Activated CD4-positive, alpha-beta T cell treated with anti-CD3 and anti-CD28 coated beads, Interleukin-2, amount 50 U/mL, for 4 hours (primary cell): Measurements from ENCODE around the gene IL6ST.
"Not testable (repeated sequence)": the region's sequence is repeated elsewhere in the genome, so short reads cannot be mapped to it uniquely, and the experiment has no call there.

ENCODE experiments used
- DNase-seq, 2 experiments: peaks; one replicate each; pipeline ENCODE4 v3.0.0-alpha.2; 2020

IL6ST gene

GRCh38 chr5:55994495-55994997 lies at the start of gene IL6ST:
Gene IL6ST, minus strand, starts transcription at chr5:55994963. Its CDS starts 18,685 bp downstream, at chr5:55976278.
- peak in 1 of 2 experiments; percentile 18 for DNase-seq

- DNase-seq: no peak
Measured at GRCh38 chr5:56039985-56040384, 45.2 kb upstream of the IL6ST start.

GRCh38 chr5:56038206-56038605 lies 43.4 kb upstream of the IL6ST start:
- DNase-seq: not testable (repeated sequence)

GRCh38 chr5:56037531-56038010 lies 42.8 kb upstream of the IL6ST start:
- DNase-seq: no peak

GRCh38 chr5:56035394-56035793 lies 40.6 kb upstream of the IL6ST start:
- not testable (repeated sequence) for DNase-seq

GRCh38 chr5:56029871-56030630 lies 35.3 kb upstream of the IL6ST start:
- not testable (repeated sequence) for DNase-seq

GRCh38 chr5:56029457-56029856 lies 34.7 kb upstream of the IL6ST start:
- DNase-seq: no peak

- DNase-seq: no peak
Measured at GRCh38 chr5:56028708-56029107, 33.9 kb upstream of the IL6ST start.

GRCh38 chr5:56026863-56027300 lies 32.1 kb upstream of the IL6ST start:
- no peak for DNase-seq

GRCh38 chr5:56025151-56025885 lies 30.6 kb upstream of the IL6ST start:
- no peak for DNase-seq

GRCh38 chr5:56024810-56025150 lies 30.0 kb upstream of the IL6ST start:
- no peak for DNase-seq

GRCh38 chr5:56023296-56023695 lies 28.5 kb upstream of the IL6ST start:
- DNase-seq: no peak

- DNase-seq: no peak
Measured at GRCh38 chr5:56019306-56020272, 24.8 kb upstream of the IL6ST start.

- DNase-seq: no peak
Measured at GRCh38 chr5:56018832-56019231, 24.1 kb upstream of the IL6ST start.

- DNase-seq: not testable (repeated sequence)
Measured at GRCh38 chr5:56014701-56015100, 19.9 kb upstream of the IL6ST start.

GRCh38 chr5:56013939-56014338 lies 19.2 kb upstream of the IL6ST start:
- not testable (repeated sequence) for DNase-seq

- DNase-seq: peak; percentile 19 to 22
Measured at GRCh38 chr5:56012281-56012963, 17.7 kb upstream of the IL6ST start.

GRCh38 chr5:56011835-56012234 lies 17.1 kb upstream of the IL6ST start:
- DNase-seq: peak in 1 of 2 experiments; percentile 5

- no peak for DNase-seq
Measured at GRCh38 chr5:56010431-56010830, 15.7 kb upstream of the IL6ST start.

GRCh38 chr5:56006600-56006999 lies 11.8 kb upstream of the IL6ST start:
- DNase-seq: no peak

GRCh38 chr5:56006094-56006493 lies 11.3 kb upstream of the IL6ST start:
- no peak for DNase-seq

GRCh38 chr5:56004874-56005273 lies 10.1 kb upstream of the IL6ST start:
- no peak for DNase-seq
